Measurements from ENCODE around the gene MTA1.

The MTA1 gene

DNA sequence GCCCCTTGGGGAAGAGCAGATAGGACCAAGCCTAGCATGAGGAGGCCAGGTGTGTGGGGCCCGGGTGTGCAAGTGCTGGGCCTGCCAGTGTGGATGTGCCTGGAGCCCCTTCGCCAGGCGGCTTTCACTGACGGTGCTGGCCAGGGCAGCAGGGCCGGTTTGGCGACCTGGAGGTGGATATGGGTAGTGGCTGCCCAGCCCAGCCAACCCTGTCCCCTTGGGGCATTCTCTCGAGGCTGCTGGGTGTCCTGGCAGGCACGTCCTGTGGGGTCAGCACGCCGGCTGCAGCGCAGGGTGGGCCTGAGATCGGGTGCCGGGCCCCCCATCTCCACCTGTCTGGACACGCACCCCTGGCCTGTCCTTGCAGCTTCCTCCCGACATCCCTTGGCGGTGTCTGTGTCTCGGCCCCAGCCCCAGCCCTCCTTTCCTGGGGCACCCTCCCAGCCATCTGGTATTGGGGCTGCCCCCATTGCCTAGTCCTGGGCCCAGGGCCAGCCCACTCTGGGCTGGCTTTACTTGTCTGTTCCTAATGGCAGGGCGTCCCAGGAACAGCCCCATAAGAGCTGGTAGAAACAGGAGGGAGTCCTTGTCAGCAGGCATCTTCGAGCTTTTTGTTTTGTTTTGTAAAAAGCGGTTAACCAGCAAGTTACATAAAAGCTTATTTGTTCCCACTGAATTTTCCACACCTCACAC, 47.8 kb downstream of the MTA1 start:
- DNase-seq = no peak

DNA sequence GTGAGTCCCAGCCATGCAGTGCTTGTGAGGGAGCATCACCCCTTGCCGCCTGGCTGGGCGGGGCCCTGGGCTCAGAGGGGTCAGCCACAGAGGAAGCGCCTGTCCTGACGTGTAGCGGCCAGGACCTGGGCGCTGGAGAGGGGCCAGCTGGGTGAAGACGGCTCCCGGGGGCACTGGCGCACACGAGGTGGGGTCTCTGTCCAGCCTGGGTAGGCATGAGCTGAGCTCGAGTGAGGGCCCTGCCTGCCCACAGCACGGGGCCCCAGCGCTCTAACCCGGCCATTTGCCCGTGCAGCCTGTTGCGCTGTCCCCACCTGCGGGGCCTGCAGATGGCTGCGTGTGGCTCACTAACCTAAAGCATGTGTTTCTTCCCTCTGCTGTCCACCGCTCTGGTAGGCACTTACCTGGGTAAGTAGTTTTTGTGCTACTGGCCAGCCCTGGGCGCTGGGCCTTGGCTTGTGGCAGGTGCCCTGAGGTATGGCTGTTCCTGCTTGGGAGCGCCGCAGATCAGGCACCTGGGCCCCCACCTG, 48.4 kb downstream of the MTA1 start:
- no peak for DNase-seq

DNA sequence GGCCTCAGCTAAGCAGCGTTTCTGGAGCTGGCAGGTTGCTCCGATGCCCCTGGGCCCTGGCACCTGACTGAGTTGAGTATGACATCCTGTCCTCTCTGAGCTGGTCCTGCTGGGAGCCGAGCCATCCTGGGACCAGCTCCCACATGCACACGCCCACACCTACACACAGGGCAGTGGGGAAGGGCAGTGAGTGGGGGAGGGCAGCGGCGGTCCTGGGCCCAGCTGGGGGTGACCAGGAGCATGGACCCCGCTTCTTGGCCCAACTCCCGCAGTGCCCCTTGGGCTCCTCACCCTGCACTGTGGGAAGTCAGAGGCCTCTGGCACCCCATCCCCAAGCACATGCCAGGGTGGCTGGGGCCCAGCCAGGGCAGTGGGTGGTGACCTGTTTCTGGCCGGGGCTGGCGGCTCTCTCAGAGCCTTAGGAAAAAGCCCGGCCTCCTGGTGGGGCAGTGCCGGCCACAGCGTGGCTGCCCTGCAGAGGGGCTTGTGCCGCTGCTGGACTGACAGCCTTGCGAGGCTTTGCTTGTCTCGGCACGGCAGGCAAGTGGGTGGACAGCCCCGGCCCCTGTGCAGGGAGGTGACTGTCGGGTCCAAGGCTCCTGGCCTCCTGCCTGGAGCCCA, 49.1 kb downstream of the MTA1 start:
- DNase-seq = no peak

DNA sequence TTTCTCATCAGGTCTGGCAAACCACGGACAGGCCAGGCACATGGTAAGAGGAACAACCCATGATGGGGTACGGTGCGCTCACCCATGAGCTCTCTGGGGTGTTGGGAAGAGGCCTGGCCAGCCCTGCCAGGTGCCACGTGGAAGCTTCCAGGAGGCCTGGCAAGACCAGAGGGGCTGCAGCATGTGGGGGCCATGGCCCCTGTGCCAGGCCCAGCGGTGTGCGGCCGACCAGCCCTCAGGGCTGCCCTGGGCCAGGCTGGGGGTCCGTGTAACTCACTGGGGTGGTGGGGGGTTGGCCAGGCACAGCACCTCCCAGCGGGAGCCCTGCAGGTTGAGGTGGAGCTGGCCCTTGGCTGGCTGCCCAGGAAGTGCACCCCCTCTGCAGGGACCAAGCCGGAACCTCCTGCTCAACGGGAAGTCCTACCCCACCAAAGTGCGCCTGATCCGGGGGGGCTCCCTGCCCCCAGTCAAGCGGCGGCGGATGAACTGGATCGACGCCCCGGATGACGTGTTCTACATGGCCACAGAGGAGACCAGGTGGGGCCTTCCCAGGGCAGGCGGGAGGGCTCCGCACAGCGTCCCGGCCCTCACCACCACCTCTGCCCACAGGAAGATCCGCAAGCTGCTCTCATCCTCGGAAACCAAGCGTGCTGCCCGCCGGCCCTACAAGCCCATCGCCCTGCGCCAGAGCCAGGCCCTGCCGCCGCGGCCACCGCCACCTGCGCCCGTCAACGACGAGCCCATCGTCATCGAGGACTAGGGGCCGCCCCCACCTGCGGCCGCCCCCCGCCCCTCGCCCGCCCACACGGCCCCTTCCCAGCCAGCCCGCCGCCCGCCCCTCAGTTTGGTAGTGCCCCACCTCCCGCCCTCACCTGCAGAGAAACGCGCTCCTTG, 50.1 kb downstream of the MTA1 start:
- no peak for DNase-seq

DNA sequence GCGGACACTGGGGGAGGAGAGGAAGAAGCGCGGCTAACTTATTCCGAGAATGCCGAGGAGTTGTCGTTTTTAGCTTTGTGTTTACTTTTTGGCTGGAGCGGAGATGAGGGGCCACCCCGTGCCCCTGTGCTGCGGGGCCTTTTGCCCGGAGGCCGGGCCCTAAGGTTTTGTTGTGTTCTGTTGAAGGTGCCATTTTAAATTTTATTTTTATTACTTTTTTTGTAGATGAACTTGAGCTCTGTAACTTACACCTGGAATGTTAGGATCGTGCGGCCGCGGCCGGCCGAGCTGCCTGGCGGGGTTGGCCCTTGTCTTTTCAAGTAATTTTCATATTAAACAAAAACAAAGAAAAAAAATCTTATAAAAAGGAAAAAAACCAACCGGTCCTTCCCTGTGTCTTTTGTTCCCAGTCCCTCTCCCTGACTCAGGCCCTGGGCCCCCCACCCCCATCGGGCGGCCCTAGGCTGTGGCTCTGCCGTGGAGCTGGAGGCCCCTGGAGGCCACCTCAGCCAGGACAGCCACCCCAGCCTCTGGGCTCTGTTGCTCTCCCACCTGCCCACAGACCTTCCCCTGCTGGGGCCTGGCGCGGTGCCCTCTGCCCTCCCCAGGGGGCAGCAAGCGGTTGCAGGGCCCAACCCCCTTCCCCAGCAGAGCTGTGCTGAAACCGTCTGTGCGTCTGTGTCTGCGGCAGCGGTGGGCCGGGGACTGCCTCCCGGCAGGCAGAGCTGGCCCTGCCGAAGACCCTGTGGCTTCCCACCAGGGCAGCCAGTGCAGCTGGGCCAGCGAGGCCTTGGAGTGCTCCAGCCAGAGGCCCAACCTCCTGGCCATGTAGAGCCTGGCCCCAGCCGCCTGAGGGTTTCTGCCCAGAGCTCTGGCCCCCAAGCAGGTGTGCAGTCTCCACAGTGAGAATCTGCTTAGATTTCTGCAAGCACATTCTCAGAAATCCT, 51.0 kb downstream of the MTA1 start:
- no peak for DNase-seq

DNA sequence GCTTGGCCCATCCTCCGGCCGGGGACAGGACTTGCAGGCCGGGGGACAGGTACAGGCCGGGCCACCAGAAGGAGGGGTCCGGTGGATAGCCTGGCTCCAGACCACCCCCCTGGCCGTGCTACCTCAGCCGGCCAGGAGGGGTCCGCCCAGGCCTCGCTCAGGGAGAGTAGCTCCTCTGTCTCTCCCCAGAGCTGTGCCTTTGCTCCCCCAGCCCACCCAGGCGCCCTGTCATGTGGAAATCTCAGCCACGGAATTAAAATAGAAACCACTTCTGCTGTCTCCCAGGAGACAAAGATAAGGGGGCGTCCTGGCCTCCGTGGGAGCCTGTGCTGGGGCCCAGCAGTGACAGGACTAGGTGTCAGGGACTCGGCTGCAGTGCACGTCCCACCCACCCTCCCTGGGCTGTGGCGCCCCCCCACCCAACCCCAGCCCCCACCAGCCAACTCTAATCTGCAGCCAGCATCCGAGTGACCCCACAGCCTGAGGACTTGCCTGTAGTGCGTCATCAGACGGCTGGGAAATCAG, 51.7 kb downstream of the MTA1 start:
- no peak for DNase-seq

DNA sequence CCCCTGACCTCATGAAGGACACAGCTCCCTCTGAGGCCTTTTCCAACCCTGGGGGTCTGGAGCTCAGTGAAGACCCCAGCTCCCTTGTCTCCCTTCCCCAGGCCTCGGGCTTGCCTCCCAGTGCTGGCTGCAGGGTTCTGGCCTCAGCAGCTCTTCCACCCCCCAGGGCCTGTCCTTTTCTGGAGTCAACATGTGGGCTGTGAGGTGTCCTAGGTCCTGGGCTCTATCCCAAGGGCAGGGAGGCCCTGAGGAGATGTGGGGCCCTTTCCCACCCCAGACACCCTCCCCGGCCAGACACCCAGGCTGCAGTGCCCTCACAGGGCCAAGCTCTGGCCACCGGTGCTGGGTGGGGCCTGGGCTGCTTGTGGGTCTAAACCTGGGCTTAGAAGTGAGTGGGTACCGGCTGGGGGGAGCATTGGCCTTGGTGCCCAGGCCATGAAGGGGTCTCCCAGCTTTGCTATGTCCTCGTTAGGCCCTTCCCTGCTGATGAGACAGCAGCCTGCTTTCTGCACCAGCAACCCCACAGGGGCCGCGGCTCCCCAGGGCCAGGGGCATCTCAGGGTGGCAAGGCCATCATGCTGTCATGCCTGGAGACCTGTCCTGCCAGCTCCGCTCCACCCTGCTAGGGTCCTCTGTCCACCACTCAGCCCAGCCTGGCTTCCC, 52.3 kb downstream of the MTA1 start:
- no peak for DNase-seq

DNA sequence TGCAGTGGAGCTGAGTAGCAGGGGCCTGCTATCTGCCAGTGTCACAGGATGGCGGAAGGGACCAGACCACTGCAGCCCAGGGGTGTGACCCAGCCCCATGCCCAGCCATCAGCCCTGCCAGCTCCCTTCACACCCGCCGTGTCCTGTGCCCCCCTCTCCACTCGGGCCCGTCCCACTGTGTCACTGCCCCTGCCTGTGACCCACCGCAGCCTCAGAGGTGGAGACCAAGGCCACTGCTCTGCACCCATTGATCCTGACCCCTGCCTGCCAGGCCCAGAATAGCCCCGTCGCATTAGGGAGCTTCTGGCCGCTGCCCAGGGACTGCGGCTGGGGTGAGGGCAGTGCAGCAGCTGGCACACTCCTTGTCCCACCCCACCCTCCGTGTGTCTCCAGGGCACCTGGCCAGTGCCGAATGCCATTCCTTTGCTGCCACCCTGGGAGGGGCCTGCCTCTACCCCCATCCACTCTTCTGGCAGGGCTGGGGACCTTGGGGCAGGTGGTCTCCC, 52.9 kb downstream of the MTA1 start:
- DNase-seq = no peak

DNA sequence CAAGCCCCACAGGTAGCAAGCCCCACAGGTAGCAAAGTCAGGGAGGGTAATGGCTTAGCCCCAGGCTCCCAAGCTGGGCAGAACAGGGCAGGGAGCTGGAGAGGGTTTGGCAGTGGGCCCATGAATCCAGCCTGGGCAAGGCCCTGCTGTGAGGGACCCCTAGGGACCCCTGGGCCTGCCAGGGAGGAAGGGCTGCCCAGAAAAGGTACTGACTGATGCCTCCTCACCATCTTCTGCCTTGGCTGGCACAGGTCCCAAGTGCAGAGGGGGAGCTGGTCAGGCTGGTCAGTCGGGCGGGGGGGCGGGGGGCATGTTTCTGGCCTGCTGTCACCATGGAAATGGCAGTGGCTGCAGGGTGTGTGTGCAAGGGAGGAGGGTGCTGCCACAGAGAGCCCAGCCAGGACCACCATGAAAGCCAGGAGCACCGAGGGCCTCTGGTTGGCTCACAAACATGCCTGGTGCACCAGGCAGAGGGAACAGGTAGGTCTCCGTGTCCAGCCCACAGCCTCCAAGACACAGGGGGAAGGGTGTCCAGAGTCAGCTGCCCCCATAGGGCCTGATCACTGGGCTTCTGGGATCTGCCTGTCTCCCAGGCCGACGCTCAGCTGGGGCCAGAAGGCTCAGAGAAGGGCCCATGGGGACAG, 53.5 kb downstream of the MTA1 start:
- DNase-seq = no peak

DNA sequence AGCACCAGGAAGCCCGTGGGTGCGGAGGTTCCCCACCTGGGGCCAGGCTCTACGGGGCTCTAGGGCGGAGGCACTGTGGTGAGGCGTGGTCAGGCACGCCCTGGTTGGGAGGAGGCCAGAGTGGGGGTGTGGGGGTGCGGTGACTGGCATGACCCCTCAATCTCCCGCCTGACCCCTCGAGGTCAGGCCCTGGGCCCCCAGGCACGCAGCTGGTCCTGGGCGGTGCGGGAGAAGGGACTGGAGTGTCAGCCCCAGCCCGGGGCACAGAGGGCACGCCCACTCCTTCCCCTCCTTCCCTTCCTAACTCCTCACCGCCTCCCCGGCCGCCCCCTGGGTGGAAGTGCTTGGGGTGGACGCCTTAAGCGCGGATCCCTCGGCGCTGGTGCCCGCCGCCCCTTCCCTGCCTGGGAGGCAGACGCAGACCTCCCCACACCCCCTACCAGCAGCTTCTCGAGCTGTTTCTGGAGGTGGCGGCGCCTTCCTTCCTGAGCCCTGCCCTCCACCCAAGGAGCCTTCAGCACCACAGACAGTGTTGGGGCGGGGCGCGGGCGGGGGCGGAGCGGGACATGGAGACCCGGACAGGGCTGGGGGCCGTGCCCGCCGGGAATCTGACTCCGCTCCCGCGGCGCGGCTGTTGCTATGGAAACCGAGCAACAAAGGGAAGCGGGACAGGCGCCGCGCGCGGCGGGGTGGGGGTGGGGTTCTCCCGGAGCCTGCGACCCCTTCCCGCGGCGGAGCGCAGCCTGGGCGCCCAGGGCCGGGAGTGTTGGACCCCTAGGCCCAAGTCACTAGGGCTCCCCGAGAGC, 54.3 kb downstream of the MTA1 start:
- DNase-seq = peak; percentile 53 to 55

DNA sequence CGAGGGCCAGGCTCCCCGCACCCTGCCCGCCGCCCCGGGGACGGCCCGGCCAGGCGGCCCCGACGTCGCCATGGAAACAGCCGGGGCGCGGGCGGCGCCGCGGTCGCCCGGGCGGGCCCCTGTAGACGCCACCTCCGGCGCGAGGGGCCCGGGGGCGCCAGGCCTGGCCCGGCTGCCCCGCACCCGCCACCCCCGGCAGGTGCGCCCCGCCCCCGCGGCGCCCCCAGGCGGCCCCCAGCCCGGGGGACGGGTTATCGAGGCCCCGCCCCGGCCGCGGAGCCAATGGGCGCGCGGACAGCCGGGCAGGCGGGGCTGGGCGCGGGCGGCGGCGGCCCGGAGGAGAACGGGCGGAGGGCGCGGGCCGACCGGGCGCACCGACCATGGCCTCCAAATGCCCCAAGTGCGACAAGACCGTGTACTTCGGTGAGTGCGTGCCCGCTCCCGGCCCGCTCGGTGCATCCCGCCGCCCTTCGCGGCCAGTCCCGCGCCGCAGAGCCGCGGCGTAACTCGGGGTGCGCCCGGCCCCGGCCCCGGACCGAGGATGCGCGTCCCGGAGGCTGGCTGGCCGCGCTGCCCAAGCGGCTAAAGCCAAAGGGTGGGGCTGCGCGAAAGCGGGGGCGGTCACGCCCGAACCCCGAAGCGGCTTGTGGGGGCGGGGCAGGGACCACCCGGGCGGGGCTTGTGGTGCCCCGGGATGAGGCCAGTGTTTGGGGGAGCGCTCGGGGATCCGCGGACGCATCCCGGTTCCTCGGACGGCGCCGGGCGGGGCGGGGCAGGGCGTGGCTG, 55.0 kb downstream of the MTA1 start, which contains the start of gene CRIP2:
Gene CRIP2, plus strand, starts transcription at position 339 of the 786 bp plus-strand sequence. Its CDS starts 42 bp downstream, at position 381.
- DNase-seq = no peak

DNA sequence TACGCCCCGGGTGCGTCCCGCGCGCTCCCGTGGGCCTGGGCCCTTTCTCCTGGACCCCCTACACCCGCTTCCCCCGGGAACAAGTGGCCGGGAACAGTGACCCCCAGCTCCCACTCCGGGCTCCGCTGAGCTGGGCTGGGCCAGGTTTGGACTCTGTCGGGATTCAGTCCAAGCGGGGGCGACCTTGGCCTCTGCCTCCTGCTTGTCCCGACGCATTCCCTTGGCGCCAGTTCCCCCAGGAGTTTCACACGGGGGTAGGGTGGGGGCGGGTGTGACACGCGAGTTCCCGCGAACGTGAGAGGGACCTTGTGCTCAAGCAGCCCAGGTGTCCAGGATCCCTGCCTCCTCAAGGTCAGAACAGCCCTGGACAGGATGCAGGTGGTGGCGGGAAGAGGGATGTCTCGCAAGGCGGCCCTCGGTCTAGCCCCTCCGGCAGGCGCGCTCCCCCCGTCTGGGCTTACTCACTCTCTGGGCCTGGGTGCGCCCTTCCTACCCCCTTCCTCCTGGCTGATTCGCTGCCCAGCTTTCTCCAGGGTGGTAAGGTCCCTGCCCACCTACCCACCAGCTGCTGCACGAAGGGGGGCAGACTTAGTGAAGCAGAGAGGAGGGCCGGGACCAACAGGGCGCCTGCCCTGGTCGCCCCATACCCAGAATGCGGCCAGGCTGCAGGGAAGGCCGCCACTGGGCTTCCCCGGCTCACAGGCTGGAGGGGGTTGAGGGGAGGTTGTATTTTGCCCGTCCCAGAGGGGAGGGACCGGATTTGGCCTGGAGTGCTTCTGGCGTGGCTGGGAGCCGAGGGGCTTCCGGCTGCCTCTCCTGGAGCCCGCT, 55.9 kb downstream of the MTA1 start:
- no peak for DNase-seq

DNA sequence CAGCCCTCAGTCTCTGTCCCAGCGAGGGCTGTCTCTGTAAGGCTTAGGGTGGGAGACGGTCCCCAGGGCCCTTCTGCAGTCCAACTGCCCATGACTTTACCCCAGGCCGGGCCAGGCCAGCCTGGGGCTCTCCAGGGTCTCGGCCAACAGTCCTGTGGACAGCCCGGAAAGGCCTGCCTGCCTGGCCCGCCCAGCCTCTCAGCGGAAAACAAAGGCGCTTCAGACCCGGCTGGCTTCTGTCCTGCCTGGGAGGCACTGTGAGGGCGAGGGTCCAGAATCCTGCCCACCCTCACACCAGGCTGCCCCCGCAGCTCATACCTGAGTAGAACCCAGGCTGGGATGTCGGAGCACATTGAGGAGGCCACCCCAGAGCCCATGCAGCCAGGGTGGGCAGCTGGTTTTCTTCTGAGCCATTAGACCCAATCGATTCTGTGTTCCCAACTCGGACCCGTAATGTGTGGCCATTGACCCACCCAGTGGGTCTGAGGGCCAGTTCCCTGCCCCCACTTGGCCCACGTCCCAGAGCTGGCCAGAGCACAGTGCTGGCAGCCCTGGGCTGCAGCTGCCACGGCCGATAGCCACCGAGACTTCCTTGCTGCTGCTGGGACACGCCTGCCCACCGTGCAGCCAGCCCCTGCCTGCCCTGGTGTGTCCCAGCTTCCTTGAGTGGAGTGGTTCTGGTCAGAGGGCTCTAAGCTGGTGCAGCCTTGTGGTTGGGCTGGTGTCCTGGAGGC, 56.6 kb downstream of the MTA1 start:
- DNase-seq = no peak

DNA sequence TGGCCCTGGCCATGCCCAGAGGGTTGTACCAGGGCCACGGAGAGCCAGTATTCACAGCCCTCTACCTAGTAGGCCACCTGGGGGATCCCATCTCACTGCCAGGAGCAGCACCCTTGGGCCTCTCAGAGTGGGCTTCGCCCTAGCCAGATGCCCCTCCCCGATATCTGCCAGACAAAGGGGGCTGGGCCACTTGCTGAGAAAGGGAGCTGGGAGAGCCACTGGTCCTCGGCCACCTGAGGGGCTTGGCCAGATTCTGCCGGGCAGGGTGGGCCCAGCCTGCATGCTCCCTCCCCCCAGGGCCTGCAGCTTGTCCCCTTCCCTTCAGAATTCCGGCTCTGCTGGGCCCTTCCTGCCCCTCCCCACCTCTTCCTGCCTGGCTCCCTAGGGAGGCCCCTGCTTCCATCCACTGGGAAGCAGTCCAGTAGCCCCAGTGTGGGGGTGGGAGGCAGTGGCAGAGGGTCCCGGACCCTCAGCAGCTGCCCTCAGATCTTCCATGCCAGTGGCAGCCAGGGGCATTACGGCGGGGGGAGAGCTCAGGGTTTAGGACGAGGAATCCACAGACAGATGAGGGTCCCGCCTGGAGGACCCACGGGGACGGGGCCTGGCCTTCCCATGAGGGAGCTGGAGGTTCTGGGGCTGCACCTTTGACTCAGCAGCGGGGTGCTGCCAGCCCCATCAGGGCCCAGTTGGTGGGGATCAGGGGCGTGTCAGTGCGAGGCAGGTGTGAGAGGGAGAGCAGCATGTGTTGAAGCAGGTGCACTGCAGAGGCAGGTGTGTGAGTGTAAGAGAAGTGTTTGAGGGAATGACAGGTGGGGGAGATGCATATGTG, 57.4 kb downstream of the MTA1 start:
- DNase-seq = no peak

DNA sequence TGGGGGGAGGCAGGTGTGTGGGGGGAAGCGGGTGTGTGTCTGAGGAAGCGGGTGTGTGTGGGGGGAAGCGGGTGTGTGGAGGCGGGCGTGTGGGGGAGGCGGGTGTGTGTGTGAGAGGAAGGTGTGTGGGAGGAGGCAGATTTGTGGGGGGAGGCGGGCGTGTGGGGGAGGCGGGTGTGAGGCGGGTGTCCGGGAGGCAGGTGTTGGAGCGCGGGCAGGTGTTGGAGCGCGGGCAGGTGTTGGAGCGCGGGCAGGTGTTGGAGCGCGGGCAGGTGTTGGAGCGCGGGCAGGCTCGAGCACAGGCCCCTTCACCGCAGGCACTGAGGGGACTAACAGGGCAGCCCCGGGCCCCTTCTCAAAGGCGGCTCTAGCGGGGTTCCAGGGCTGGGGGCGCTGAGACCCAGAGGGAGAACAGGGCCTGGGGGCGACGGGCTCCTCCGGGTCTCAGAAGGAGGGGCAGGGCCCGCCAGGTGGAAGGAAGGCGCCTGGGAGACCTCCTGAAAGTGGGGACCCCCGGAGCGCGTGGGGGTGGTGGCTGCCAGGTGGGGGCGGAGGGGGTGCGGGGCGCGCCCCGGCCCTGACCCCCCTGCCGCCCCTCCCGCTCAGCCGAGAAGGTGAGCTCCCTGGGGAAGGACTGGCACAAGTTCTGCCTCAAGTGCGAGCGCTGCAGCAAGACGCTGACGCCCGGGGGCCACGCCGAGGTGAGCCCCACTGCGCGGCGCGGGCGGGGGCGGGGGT, 58.2 kb downstream of the MTA1 start:
- no peak for DNase-seq

Measured in SW 1271 (cell line).